GM20000 (cell line): Measurements from ENCODE around the gene SPECC1L.

Experiments
- DNase-seq: peaks from one replicate; pipeline ENCODE4 v3.0.0; 2012; ENCODE audit warnings: low spot score
- CTCF ChIP-seq: IDR thresholded peaks from 2 replicates; pipeline ENCODE4 v1.5.1; 2012; ENCODE audit warnings: mild to moderate bottlenecking, control low read depth; ENCODE audit errors: extremely low read depth, missing control alignments

The SPECC1L gene

DNA sequence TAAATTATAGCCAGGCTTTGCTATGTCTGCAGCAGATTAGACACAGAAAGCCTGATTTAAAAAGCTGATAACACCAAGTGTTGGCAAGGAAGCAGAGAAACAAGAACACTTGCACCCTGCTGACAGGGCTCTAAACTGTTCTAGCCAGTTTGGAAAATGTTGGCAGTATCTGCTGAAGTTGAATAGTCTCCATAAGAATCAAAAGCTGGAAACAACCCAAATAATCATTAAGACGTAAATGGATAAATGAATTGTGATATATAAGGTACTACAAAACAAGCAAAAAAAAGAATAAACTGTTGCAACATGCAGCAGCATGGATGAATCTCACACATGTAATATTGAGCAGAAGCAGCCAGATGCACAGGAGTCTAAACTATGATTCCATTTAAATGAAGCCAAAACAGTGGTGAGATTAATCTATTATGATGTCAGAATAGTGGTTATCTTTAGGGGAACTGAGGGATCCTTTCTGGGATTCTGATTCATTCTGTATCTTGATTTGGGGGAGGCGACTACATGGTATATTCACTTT is 116.4 kb downstream of the SPECC1L start:
- TF ChIP-seq CTCF, result no peak
- no peak for DNase-seq

GRCh38 chr22:24389680-24390079 is 119.0 kb downstream of the SPECC1L start:
- no peak for DNase-seq
- no peak for TF ChIP-seq CTCF

- TF ChIP-seq CTCF, result no peak
- no peak for DNase-seq
These were observed 119.5 kb downstream of the SPECC1L start for GRCh38 chr22:24390156-24390555.

GRCh38 chr22:24390576-24390975 is 119.9 kb downstream of the SPECC1L start:
- no peak for DNase-seq
- TF ChIP-seq CTCF, result no peak

DNA sequence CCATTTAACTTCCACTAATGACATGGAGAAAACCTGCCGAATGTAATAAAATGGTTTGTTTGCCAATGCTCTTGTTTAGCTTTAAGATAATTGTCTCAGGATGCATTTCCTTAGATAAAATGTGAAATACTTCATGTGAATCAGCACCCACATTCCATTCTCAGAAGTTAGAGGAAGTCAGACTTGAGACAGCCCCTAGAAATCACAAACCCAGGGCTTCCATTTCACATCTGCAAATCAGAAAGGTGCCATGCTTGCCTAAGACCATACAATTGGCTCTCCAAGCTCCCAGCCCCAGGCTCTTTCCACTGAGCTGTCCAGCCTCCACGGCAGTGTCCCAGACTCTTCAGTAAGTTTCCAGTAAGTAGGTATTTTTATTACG is 121.2 kb downstream of the SPECC1L start:
- DNase-seq, result no peak
- TF ChIP-seq CTCF, result no peak

- TF ChIP-seq CTCF, result no peak
- no peak for DNase-seq
These were observed 121.7 kb downstream of the SPECC1L start for GRCh38 chr22:24392218-24392931.

GRCh38 chr22:24393012-24393559 is 122.5 kb downstream of the SPECC1L start:
- DNase-seq, result no peak
- TF ChIP-seq CTCF, result no peak
